COLO668 (cell line): ENCODE measurements around the gene OR5B2.
"Not testable (repeated sequence)": the region's sequence is repeated elsewhere in the genome, so short reads cannot be mapped to it uniquely, and the experiment has no call there.

Source experiments
- DNase-seq: peaks from one replicate; lab custom pipeline; 2025; ENCODE audit not compliant: unreplicated experiment; lab: John Stamatoyannopoulos, UW

The OR5B2 gene

GRCh38 chr11:58428021-58428420 is at the start of gene OR5B2:
Gene OR5B2, minus strand, starts transcription at chr11:58428121. Its CDS starts 4,860 bp downstream, at chr11:58423261.
- no peak for DNase-seq

GRCh38 chr11:58471892-58472291 is 44.0 kb upstream of the OR5B2 start:
- no peak for DNase-seq

DNA sequence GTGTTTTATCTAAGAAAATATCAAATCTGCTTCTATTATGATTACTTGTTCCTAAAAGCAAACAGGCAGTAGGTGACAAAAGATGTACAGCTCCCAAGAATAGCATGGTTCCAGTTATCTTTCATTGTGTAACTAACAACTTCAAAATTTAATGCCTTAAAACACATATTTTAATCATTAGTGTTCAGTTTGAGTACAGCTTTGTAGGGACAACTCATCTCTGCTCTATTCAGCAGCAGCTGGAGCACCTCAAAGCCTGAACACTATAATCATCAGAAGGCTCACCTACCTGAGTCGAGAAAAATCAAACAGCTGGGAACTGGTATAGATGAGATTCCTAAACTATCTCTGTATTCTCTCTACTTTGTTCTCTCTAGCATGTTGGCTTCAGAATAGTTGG is 38.4 kb upstream of the OR5B2 start:
- no peak for DNase-seq

GRCh38 chr11:58465690-58466089 is 37.8 kb upstream of the OR5B2 start:
- DNase-seq: no peak

GRCh38 chr11:58451585-58451984 is 23.7 kb upstream of the OR5B2 start:
- no peak for DNase-seq

GRCh38 chr11:58446294-58446693 is 18.4 kb upstream of the OR5B2 start:
- no peak for DNase-seq

- no peak for DNase-seq
These were observed 16.4 kb upstream of the OR5B2 start for GRCh38 chr11:58444300-58444699.

- DNase-seq: no peak
These were observed 14.2 kb upstream of the OR5B2 start, which contains the start of gene OR5B12 for GRCh38 chr11:58442136-58442535. Gene OR5B12, minus strand, starts transcription at chr11:58442236. Its CDS starts 2,085 bp downstream, at chr11:58440151.

- DNase-seq: no peak
These were observed 10.6 kb upstream of the OR5B2 start for GRCh38 chr11:58438486-58438885.

- no peak for DNase-seq
These were observed 6.3 kb upstream of the OR5B2 start for GRCh38 chr11:58434217-58434616.

DNA sequence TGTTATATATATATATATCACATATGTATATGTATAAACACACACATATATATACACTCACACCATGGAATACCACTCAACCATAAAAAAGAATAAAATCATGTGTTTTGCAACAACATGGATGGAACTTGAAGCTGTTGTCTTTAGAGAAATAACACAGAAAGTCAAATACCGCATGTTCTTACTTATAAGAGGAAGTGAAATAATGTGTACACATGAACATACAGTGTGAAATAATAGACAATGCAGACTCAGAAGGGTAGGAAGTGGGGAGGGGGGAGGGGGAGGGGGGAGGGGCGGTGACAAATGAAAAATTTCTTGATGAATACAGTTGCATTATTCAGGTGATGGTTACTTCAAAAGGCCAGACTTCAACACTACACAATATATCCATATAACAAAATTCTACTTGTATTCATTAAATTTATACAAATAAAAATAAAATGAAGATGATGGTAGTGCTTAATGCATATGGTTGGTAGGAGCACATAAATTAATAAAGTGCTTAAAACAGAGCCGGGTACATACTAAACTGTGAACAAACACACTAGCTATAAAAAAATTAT is 5.8 kb upstream of the OR5B2 start:
- no peak for DNase-seq

DNA sequence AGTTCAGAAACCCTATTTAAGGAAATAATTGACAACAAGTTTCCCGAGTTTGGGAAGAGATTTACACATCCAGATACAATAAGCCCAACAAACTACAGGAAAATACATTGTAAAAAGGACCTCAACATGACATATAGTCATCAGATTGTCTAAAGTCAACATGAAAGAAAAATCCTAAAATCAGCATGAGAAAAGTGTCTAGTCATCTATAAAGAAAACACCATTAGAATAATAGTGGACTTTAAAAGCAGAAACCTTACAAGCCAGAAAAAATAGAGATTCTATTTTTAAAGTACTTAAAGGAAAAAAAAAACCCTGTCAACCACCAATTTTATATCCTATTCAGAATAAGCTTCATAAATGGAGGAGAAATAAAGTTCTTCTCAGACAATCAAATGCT is 1.4 kb upstream of the OR5B2 start:
- DNase-seq: no peak

DNA sequence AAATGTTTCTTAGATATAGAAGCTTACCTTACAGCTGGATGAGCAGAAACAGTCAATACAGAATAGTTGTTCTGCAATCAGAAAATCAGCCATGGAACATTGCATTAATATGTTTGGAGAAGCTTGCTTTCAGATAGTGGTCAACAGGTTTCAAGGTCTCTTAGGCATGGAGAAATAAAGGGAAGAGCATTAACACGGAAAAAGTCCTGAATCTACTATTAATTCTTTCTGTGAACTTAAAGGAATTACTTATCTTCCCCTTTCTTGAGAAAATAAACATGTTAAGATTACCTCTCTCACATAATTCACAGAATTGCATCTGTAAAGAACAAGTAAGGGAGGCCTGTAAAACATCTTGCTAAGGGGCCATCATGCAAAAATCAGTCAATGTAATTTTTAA is 21.1 kb downstream of the OR5B2 start, which contains the start of gene OR5B3:
Gene OR5B3 (minus strand): TSS at position 101 of the 400 bp plus-strand sequence. CDS start 3,465 bp downstream, outside the sequence.
- no peak for DNase-seq

DNA sequence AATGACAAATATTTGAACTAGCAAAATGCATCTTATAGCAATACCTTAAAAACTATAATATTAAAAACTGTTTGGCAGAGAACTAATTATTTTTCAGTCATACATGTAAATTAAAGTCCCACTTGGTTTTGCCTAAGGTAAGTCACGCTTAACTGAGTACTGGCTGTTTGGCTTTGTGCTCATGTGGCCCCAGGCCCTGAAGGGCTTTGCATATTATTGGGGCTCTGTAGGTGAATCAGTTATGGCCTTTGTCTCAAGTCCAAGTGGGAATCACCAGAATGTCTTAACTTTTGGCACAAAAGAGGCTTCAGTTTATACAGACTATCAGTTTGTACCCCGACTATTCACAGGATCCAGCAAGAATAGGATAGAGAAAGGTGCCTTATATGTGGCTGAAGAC is 28.3 kb downstream of the OR5B2 start:
- DNase-seq: not testable (repeated sequence)

DNA sequence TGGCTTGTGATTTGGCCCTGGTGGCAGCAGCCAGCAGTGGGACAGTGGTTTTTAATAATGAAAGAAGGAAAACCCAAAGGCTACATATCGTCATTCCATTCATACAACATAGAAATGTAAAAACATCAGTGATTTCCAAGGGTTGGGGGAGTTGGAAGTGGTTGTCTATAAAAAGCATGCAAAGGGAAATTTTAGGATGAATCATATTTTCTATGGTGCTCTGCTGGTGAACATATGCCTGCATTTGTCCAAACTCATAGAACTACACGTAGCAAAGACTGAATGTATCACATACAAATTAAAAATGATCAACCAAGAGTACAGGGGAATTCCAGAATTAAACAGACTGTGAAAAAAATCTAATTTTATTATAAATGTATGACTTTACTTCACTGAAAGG is 32.3 kb downstream of the OR5B2 start:
- no peak for DNase-seq

DNA sequence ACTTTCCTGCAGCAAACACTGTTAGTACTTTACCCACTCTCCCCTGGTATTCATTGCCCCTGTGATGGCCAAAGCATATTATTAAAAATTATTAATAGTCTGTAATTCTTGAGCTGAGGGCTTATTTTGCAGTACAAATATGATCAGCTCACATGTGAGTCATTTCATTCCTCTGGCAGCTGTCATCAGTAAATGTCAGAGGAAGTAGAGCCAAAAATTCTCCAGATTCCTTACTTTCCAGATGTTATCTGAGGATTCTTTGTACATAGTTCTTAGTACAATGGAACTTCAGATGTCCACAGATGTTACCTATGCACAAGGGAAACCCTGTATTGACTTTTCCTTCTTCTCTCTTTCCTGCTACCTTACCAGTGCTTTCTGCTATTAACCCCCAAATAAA is 33.7 kb downstream of the OR5B2 start:
- DNase-seq: no peak

- no peak for DNase-seq
These were observed 35.2 kb downstream of the OR5B2 start for GRCh38 chr11:58392746-58393145.

DNA sequence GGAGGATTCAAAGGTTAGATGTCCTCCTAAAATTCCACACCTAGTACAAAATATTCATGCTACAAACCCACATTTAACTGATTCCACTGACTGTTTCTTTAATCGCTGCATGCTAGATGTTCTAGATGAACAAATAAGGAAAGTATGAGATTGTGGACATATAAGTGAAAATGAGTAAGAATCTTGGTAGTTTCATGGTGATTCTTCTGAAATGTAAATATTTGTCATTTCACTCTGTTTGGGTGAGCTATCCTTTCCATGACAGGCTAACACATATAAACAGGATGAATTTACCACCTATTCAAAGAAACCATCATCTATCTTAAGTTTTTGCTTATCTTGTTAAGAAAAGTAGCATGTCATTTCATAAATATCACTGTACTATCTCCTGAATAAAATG is 36.0 kb downstream of the OR5B2 start:
- no peak for DNase-seq

GRCh38 chr11:58390551-58391063 is 37.3 kb downstream of the OR5B2 start:
- no peak for DNase-seq
